Neural cell (in vitro differentiated cells): ENCODE data around the gene CHST13. TPM values are rescaled to one million over a fixed set of nuclear protein-coding genes. Genes with fewer than 3 reads are reported as not detected.

Experiments used
- H2AFZ ChIP-seq: fragments of 200-600, 300-800 bp; sonication (generic), shearing (Covaris generic); 2 replicates; pipeline ENCODE4 v1.6.0; 2014; ENCODE audit warnings: low read depth, mild to moderate bottlenecking, antibody characterized with exemption, low read length, moderate library complexity
- H3F3A ChIP-seq: fragments of 200-600 bp; shearing (Covaris generic); 2 replicates; pipeline ENCODE4 v1.6.1; 2016; ENCODE audit warnings: mild to moderate bottlenecking, moderate library complexity, mixed read lengths, antibody characterized with exemption, low read length; ENCODE audit not compliant: insufficient read depth, poor library complexity, severe bottlenecking
- H3K27ac ChIP-seq: fragments of 200-600, 300-800 bp; sonication (generic), shearing (Covaris generic); 2 replicates; pipeline ENCODE4 v1.5.1; 2014; ENCODE audit warnings: mild to moderate bottlenecking, low read length, moderate library complexity
- H3K27me3 ChIP-seq: fragments of 300-800, 200-600 bp; sonication (generic), shearing (Covaris generic); 2 replicates; pipeline ENCODE4 v1.6.0; 2014; ENCODE audit warnings: mild to moderate bottlenecking, low read depth, low read length, moderate library complexity; ENCODE audit not compliant: insufficient read depth
- H3K36me3 ChIP-seq: fragments of 300-800, 200-600 bp; sonication (generic), shearing (Covaris generic); 2 replicates; pipeline ENCODE4 v1.5.1; 2014; ENCODE audit warnings: mild to moderate bottlenecking, antibody characterized with exemption, low read length, moderate library complexity; ENCODE audit not compliant: insufficient read depth
- H3K4me2 ChIP-seq: fragments of 300-800, 200-600 bp; sonication (generic), shearing (Covaris generic); 2 replicates; pipeline ENCODE4 v1.6.0; 2014; ENCODE audit warnings: mild to moderate bottlenecking, low read length
- H3K4me3 ChIP-seq: fragments of 300-800, 200-600 bp; sonication (generic), shearing (Covaris generic); 2 replicates; pipeline ENCODE4 v1.5.1; 2014; ENCODE audit warnings: mild to moderate bottlenecking, low read length, moderate library complexity
- H3K79me2 ChIP-seq: fragments of 200-600 bp; shearing (Covaris generic); replicated peaks from 2 replicates; pipeline ENCODE4 v1.6.0; 2014; ENCODE audit warnings: mild to moderate bottlenecking, low read length, moderate library complexity; ENCODE audit not compliant: insufficient read depth
- H3K9ac ChIP-seq: fragments of 300-800, 200-600 bp; sonication (generic), shearing (Covaris generic); 2 replicates; pipeline ENCODE4 v1.6.1; 2016; ENCODE audit warnings: mild to moderate bottlenecking, low read length, mixed read lengths
- H3K9me2 ChIP-seq: fragments of 200-600 bp; shearing (Covaris generic); 2 replicates; pipeline ENCODE4 v1.6.1; 2016; ENCODE audit warnings: mild to moderate bottlenecking, low read length, mixed read lengths; ENCODE audit not compliant: insufficient read depth
- H3K9me3 ChIP-seq: fragments of 200-600, 300-800 bp; sonication (generic), shearing (Covaris generic); 2 replicates; pipeline ENCODE4 v1.6.1; 2016; ENCODE audit warnings: mild to moderate bottlenecking, mixed run types, low read length, moderate library complexity, mixed read lengths
- H4K20me1 ChIP-seq: fragments of 200-600 bp; shearing (Covaris generic); 2 replicates; pipeline ENCODE4 v1.6.1; 2016; ENCODE audit warnings: mild to moderate bottlenecking, mixed run types; ENCODE audit not compliant: insufficient read depth
- EP300 ChIP-seq: fragments of 450-650 bp; conservative IDR thresholded peaks from 2 replicates; pipeline ENCODE4 v1.6.1; 2014; ENCODE audit warnings: antibody characterized with exemption, mild to moderate bottlenecking, moderate library complexity; ENCODE audit not compliant: poor library complexity, severe bottlenecking
- EZH2 ChIP-seq: fragments of 200-600, 300-800 bp; shearing (Covaris generic), sonication (generic); IDR thresholded peaks from 2 replicates; pipeline ENCODE4 v1.6.1; 2014; ENCODE audit warnings: antibody characterized with exemption, low read length, borderline replicate concordance, mild to moderate bottlenecking; ENCODE audit not compliant: insufficient read depth, poor library complexity, severe bottlenecking
- MXI1 ChIP-seq: fragments of 450-650 bp; conservative IDR thresholded peaks from 2 replicates; pipeline ENCODE4 v1.6.1; 2014; ENCODE audit warnings: antibody characterized with exemption, mild to moderate bottlenecking; ENCODE audit not compliant: poor library complexity, severe bottlenecking
- POLR2AphosphoS5 ChIP-seq: IDR thresholded peaks from 2 replicates; pipeline ENCODE4 v1.6.1; 2012
- RAD21 ChIP-seq: fragments of 450-650 bp; conservative IDR thresholded peaks from 2 replicates; pipeline ENCODE4 v1.6.1; 2014; ENCODE audit warnings: antibody characterized with exemption, mild to moderate bottlenecking, moderate library complexity
- SMC3 ChIP-seq: fragments of 450-650 bp; conservative IDR thresholded peaks from 2 replicates; pipeline ENCODE4 v1.6.1; 2014; ENCODE audit warnings: antibody characterized with exemption, mild to moderate bottlenecking, moderate library complexity; ENCODE audit not compliant: poor library complexity
- TAF1 ChIP-seq: IDR thresholded peaks from 2 replicates; pipeline ENCODE4 v1.6.1; 2012; ENCODE audit warnings: low read depth
- polyA plus RNA-seq: library from polyadenylated mRNA; depleted of rRNA; stranded (reverse); fragments of >200 nt; gene quantifications from 2 replicates; pipeline ENCODE4 v1.2.3, GENCODE V29; 2014
- TF ChIP-seq, protein P1 (sequence below): fragments of 450-650 bp; IDR thresholded peaks from 2 replicates; pipeline ENCODE4 v1.5.1; 2014; ENCODE audit warnings: antibody characterized with exemption, mild to moderate bottlenecking, moderate library complexity; ENCODE audit not compliant: poor library complexity, severe bottlenecking
- TF ChIP-seq, protein P2 (sequence below): IDR thresholded peaks from 2 replicates; pipeline ENCODE4 v1.6.1; 2012; ENCODE audit warnings: borderline replicate concordance

The CHST13 gene
- polyA plus RNA-seq, 1 donor from 2014 or later: not detected

DNA sequence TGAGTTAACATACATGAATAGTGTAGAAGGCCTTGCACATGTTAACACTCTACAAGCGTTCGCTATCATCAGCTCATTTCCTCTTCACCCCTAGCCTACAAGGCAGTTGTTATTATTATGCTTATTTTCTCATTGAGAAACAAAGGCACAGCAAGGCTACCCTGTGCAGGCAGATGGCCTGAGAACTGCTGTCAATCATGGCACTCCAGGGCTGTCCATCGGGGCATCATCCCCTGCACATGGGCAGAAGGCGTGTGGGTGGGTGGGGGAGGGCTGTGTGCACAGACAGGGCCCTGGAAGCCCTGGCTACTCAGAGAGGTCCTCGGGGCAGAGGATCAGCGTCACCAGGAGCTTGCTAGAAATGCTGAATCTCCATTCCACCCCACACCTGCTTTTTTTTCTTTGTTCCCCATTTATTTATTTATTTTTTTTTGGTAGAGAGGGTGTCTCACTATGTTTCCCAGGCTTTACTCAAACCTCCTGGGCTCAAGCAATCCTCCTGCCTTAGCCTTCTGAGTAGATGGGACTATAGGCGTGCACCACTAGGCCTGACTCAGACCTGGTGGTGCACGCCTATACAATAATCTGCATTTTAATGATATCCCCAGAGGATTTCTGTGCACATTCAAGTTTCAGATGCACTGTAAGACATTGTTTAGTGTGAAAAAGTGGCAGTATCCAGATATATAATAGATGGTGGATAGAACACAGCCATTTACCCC, 38.6 kb upstream of the CHST13 start:
- Histone ChIP-seq H2AFZ (no peak overlapping the region), H3K36me3 (no peaks in the 10 kb centered on the region), H3K27me3 (no peaks in the 10 kb centered on the region), H3K9me2 (no peaks in the 10 kb centered on the region), H3F3A (no peaks in the 10 kb centered on the region), H4K20me1 (no peaks in the 10 kb centered on the region), H3K27ac (no peak overlapping the region), H3K9ac (no peak overlapping the region), H3K79me2 (no peaks in the 10 kb centered on the region), H3K4me3 (no peak overlapping the region), H3K9me3 (no peaks in the 10 kb centered on the region), H3K4me2 (no peak overlapping the region)
- TF ChIP-seq, protein P1, sequence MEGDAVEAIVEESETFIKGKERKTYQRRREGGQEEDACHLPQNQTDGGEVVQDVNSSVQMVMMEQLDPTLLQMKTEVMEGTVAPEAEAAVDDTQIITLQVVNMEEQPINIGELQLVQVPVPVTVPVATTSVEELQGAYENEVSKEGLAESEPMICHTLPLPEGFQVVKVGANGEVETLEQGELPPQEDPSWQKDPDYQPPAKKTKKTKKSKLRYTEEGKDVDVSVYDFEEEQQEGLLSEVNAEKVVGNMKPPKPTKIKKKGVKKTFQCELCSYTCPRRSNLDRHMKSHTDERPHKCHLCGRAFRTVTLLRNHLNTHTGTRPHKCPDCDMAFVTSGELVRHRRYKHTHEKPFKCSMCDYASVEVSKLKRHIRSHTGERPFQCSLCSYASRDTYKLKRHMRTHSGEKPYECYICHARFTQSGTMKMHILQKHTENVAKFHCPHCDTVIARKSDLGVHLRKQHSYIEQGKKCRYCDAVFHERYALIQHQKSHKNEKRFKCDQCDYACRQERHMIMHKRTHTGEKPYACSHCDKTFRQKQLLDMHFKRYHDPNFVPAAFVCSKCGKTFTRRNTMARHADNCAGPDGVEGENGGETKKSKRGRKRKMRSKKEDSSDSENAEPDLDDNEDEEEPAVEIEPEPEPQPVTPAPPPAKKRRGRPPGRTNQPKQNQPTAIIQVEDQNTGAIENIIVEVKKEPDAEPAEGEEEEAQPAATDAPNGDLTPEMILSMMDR: no peak
- no peak for TF ChIP-seq RAD21
- TF ChIP-seq POLR2AphosphoS5: no peak
- TF ChIP-seq EZH2: no peak
- no peak for TF ChIP-seq TAF1
- no peak for TF ChIP-seq EP300
- TF ChIP-seq MXI1: no peak
- no peak for TF ChIP-seq SMC3
- TF ChIP-seq, protein P2, sequence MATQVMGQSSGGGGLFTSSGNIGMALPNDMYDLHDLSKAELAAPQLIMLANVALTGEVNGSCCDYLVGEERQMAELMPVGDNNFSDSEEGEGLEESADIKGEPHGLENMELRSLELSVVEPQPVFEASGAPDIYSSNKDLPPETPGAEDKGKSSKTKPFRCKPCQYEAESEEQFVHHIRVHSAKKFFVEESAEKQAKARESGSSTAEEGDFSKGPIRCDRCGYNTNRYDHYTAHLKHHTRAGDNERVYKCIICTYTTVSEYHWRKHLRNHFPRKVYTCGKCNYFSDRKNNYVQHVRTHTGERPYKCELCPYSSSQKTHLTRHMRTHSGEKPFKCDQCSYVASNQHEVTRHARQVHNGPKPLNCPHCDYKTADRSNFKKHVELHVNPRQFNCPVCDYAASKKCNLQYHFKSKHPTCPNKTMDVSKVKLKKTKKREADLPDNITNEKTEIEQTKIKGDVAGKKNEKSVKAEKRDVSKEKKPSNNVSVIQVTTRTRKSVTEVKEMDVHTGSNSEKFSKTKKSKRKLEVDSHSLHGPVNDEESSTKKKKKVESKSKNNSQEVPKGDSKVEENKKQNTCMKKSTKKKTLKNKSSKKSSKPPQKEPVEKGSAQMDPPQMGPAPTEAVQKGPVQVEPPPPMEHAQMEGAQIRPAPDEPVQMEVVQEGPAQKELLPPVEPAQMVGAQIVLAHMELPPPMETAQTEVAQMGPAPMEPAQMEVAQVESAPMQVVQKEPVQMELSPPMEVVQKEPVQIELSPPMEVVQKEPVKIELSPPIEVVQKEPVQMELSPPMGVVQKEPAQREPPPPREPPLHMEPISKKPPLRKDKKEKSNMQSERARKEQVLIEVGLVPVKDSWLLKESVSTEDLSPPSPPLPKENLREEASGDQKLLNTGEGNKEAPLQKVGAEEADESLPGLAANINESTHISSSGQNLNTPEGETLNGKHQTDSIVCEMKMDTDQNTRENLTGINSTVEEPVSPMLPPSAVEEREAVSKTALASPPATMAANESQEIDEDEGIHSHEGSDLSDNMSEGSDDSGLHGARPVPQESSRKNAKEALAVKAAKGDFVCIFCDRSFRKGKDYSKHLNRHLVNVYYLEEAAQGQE: no peak

DNA sequence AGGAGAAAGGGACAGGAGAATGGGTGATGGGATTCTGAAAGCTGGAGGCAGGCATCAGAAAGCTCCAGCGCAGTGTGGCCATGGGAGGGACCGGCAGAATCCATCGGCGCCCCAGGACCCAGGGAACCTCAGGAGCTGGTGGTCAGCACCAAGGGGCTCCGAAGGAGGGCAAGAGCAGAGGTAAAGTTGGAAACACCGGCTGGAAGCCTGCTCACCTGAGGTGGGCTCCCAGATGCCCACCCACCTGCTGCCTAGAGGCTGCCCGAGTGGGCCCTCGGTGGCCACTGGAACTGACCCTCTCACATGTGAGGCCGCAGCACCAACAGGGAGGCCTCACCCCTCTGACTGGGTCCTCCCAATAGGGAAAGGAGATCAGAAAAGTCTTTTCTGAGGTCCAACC, 38.0 kb upstream of the CHST13 start:
- Histone ChIP-seq H3K36me3 (no peaks in the 10 kb centered on the region), H2AFZ (no peak overlapping the region), H3K9me2 (no peaks in the 10 kb centered on the region), H4K20me1 (no peaks in the 10 kb centered on the region), H3F3A (no peaks in the 10 kb centered on the region), H3K4me2 (no peak overlapping the region), H3K4me3 (no peak overlapping the region), H3K27ac (no peak overlapping the region), H3K27me3 (no peaks in the 10 kb centered on the region), H3K79me2 (no peaks in the 10 kb centered on the region), H3K9ac (no peak overlapping the region), H3K9me3 (no peaks in the 10 kb centered on the region)
- TF ChIP-seq MXI1: no peak
- TF ChIP-seq, protein P2: no peak
- TF ChIP-seq, protein P1: no peak
- TF ChIP-seq SMC3: no peak
- no peak for TF ChIP-seq TAF1
- no peak for TF ChIP-seq EZH2
- no peak for TF ChIP-seq EP300
- TF ChIP-seq RAD21: no peak
- TF ChIP-seq POLR2AphosphoS5: no peak
